ENCODE results near the gene TMTC1.

TMTC1 gene

GRCh38 chr12:29751676-29752075, 32.1 kb downstream of the TMTC1 start:
- Histone ChIP-seq H3K18ac (ENCODE audit: low read length) (no peak overlapping the region), H2BK12ac (ENCODE audit: low read length) (no peak overlapping the region), H2AFZ (ENCODE audit: insufficient read depth, low read length, poor library complexity) (no peak overlapping the region), H3K79me2 (ENCODE audit: control insufficient read depth, insufficient read depth, low read length, poor library complexity) (no peaks in the 10 kb centered on the region), H3K4ac (ENCODE audit: low read depth, low read length) (no peak overlapping the region), H3K27me3 (ENCODE audit: insufficient read depth, low read length) (no peaks in the 10 kb centered on the region), H3K4me2 (ENCODE audit: low read length) (no peak overlapping the region), H2BK5ac (ENCODE audit: low read depth, low read length, poor library complexity) (no peak overlapping the region), H3K4me3 (ENCODE audit: low read depth, low read length) (no peak overlapping the region), H4K8ac (ENCODE audit: low read depth, low read length) (no peak overlapping the region), H3K14ac (ENCODE audit: low read length) (no peak overlapping the region), H2AK5ac (ENCODE audit: low read length) (no peak overlapping the region), H3K4me1 (ENCODE audit: control insufficient read depth in 1 of 2, insufficient read depth in 2 of 2, low read length in 2 of 2) (no peaks in the 10 kb centered on the region), H3K23ac (ENCODE audit: low read length) (no peak overlapping the region), H3K79me1 (ENCODE audit: low read length) (no peaks in the 10 kb centered on the region), H4K12ac (ENCODE audit: low read depth, low read length) (no peak overlapping the region), H3K9ac (ENCODE audit: low read length) (no peak overlapping the region), H3K27ac (ENCODE audit: low read depth, low read length) (no peak overlapping the region), H3K36me3 (ENCODE audit: control insufficient read depth in 1 of 2, insufficient read depth in 2 of 2, low read length in 2 of 2) (no peaks in the 10 kb centered on the region), H4K91ac (ENCODE audit: low read depth, low read length) (no peak overlapping the region), H2BK120ac (ENCODE audit: insufficient read depth, low read length, poor library complexity) (no peak overlapping the region), H3K9me3 (ENCODE audit: insufficient read depth, low read depth, low read length) (no peaks in the 10 kb centered on the region)
- DNase-seq: no peak
- WGBS (ENCODE audit: extremely low coverage, insufficient coverage, insufficient read length): no CpG with 5 or more reads among the region's 6 CpGs

GRCh38 chr12:29750928-29751220, 32.9 kb downstream of the TMTC1 start:
- Histone ChIP-seq H3K36me3 (ENCODE audit: control insufficient read depth in 1 of 2, insufficient read depth in 2 of 2, low read length in 2 of 2) (no peaks in the 10 kb centered on the region), H3K79me2 (ENCODE audit: control insufficient read depth, insufficient read depth, low read length, poor library complexity) (no peaks in the 10 kb centered on the region), H3K4me3 (ENCODE audit: low read depth, low read length) (no peak overlapping the region), H3K79me1 (ENCODE audit: low read length) (no peaks in the 10 kb centered on the region), H2AFZ (ENCODE audit: insufficient read depth, low read length, poor library complexity) (no peak overlapping the region), H2BK5ac (ENCODE audit: low read depth, low read length, poor library complexity) (no peak overlapping the region), H4K91ac (ENCODE audit: low read depth, low read length) (no peak overlapping the region), H3K27ac (ENCODE audit: low read depth, low read length) (no peak overlapping the region), H3K23ac (ENCODE audit: low read length) (no peak overlapping the region), H2BK120ac (ENCODE audit: insufficient read depth, low read length, poor library complexity) (no peak overlapping the region), H3K27me3 (ENCODE audit: insufficient read depth, low read length) (no peaks in the 10 kb centered on the region), H3K4ac (ENCODE audit: low read depth, low read length) (no peak overlapping the region), H4K8ac (ENCODE audit: low read depth, low read length) (no peak overlapping the region), H4K12ac (ENCODE audit: low read depth, low read length) (no peak overlapping the region), H3K9me3 (ENCODE audit: insufficient read depth, low read depth, low read length) (no peaks in the 10 kb centered on the region), H3K18ac (ENCODE audit: low read length) (no peak overlapping the region), H3K9ac (ENCODE audit: low read length) (no peak overlapping the region), H2BK12ac (ENCODE audit: low read length) (no peak overlapping the region), H2AK5ac (ENCODE audit: low read length) (no peak overlapping the region), H3K14ac (ENCODE audit: low read length) (no peak overlapping the region), H3K4me1 (ENCODE audit: control insufficient read depth in 1 of 2, insufficient read depth in 2 of 2, low read length in 2 of 2) (no peaks in the 10 kb centered on the region), H3K4me2 (ENCODE audit: low read length) (no peak overlapping the region)
- no peak for DNase-seq

GRCh38 chr12:29750131-29750927, 33.4 kb downstream of the TMTC1 start:
- Histone ChIP-seq H3K27ac (ENCODE audit: low read depth, low read length) (no peak overlapping the region), H2BK5ac (ENCODE audit: low read depth, low read length, poor library complexity) (no peak overlapping the region), H3K4me3 (ENCODE audit: low read depth, low read length) (no peak overlapping the region), H3K27me3 (ENCODE audit: insufficient read depth, low read length) (no peaks in the 10 kb centered on the region), H4K8ac (ENCODE audit: low read depth, low read length) (no peak overlapping the region), H3K4me1 (ENCODE audit: control insufficient read depth in 1 of 2, insufficient read depth in 2 of 2, low read length in 2 of 2) (no peaks in the 10 kb centered on the region), H3K9ac (ENCODE audit: low read length) (no peak overlapping the region), H3K79me2 (ENCODE audit: control insufficient read depth, insufficient read depth, low read length, poor library complexity) (no peaks in the 10 kb centered on the region), H3K36me3 (ENCODE audit: control insufficient read depth in 1 of 2, insufficient read depth in 2 of 2, low read length in 2 of 2) (no peaks in the 10 kb centered on the region), H4K12ac (ENCODE audit: low read depth, low read length) (no peak overlapping the region), H3K4me2 (ENCODE audit: low read length) (no peak overlapping the region), H3K23ac (ENCODE audit: low read length) (no peak overlapping the region), H3K14ac (ENCODE audit: low read length) (no peak overlapping the region), H3K79me1 (ENCODE audit: low read length) (no peaks in the 10 kb centered on the region), H2AK5ac (ENCODE audit: low read length) (no peak overlapping the region), H3K9me3 (ENCODE audit: insufficient read depth, low read depth, low read length) (no peaks in the 10 kb centered on the region), H2AFZ (ENCODE audit: insufficient read depth, low read length, poor library complexity) (no peak overlapping the region), H3K18ac (ENCODE audit: low read length) (no peak overlapping the region), H2BK120ac (ENCODE audit: insufficient read depth, low read length, poor library complexity) (no peak overlapping the region), H2BK12ac (ENCODE audit: low read length) (no peak overlapping the region), H4K91ac (ENCODE audit: low read depth, low read length) (no peak overlapping the region), H3K4ac (ENCODE audit: low read depth, low read length) (no peak overlapping the region)
- WGBS (ENCODE audit: extremely low coverage, insufficient coverage, insufficient read length): no CpG with 5 or more reads among the region's 1 CpG
- no peak for DNase-seq

- no peak overlapping the region for H2BK5ac ChIP-seq (ENCODE audit: low read depth, low read length, poor library complexity)
- no peak overlapping the region for H3K4ac ChIP-seq (ENCODE audit: low read depth, low read length)
- H2BK12ac ChIP-seq (ENCODE audit: low read length): no peak overlapping the region
- H4K91ac ChIP-seq (ENCODE audit: low read depth, low read length): no peak overlapping the region
- no peak overlapping the region for H4K12ac ChIP-seq (ENCODE audit: low read depth, low read length)
- WGBS (ENCODE audit: extremely low coverage, insufficient coverage, insufficient read length): no CpG with 5 or more reads among the region's 1 CpG
- no peak overlapping the region for H3K14ac ChIP-seq (ENCODE audit: low read length)
- H3K27ac ChIP-seq (ENCODE audit: low read depth, low read length): no peak overlapping the region
- no peaks in the 10 kb centered on the region for H3K9me3 ChIP-seq (ENCODE audit: insufficient read depth, low read depth, low read length)
- no peak for DNase-seq
- no peak overlapping the region for H3K23ac ChIP-seq (ENCODE audit: low read length)
- no peak overlapping the region for H2AK5ac ChIP-seq (ENCODE audit: low read length)
- no peaks in the 10 kb centered on the region for H3K4me1 ChIP-seq (ENCODE audit: control insufficient read depth in 1 of 2, insufficient read depth in 2 of 2, low read length in 2 of 2)
- no peak overlapping the region for H2BK120ac ChIP-seq (ENCODE audit: insufficient read depth, low read length, poor library complexity)
- H3K4me2 ChIP-seq (ENCODE audit: low read length): no peak overlapping the region
- H3K18ac ChIP-seq (ENCODE audit: low read length): no peak overlapping the region
- no peaks in the 10 kb centered on the region for H3K27me3 ChIP-seq (ENCODE audit: insufficient read depth, low read length)
- no peak overlapping the region for H3K4me3 ChIP-seq (ENCODE audit: low read depth, low read length)
- H3K79me1 ChIP-seq (ENCODE audit: low read length): no peaks in the 10 kb centered on the region
- H3K36me3 ChIP-seq (ENCODE audit: control insufficient read depth in 1 of 2, insufficient read depth in 2 of 2, low read length in 2 of 2): no peaks in the 10 kb centered on the region
- no peak overlapping the region for H4K8ac ChIP-seq (ENCODE audit: low read depth, low read length)
- no peak overlapping the region for H3K9ac ChIP-seq (ENCODE audit: low read length)
- H2AFZ ChIP-seq (ENCODE audit: insufficient read depth, low read length, poor library complexity): no peak overlapping the region
- no peaks in the 10 kb centered on the region for H3K79me2 ChIP-seq (ENCODE audit: control insufficient read depth, insufficient read depth, low read length, poor library complexity)
These were observed 39.4 kb downstream of the TMTC1 start for GRCh38 chr12:29744365-29744764.

Measured in trophoblast cell (in vitro differentiated cells and primary cell).